ENCODE measurements around the gene GPR17.
A peak's percentile ranks its signal among the peaks of the same experiment; 100 is the strongest.

The GPR17 gene

GRCh38 chr2:127679680-127680361 lies 33.9 kb downstream of the GPR17 start:
- Histone ChIP-seq H3K9ac (ENCODE audit: low read length) (no peak overlapping the region), H3K4me1 (ENCODE audit: control insufficient read depth, insufficient read depth, low read length) (peaks cover 35% of the 10 kb centered on the region), H3K27ac (ENCODE audit: low read depth, low read length) (no peak overlapping the region), H3K4me3 (ENCODE audit: low read length) (no peak overlapping the region), H3K27me3 (ENCODE audit: control insufficient read depth, insufficient read depth, low read length) (no peaks in the 10 kb centered on the region), H3K36me3 (ENCODE audit: control insufficient read depth, insufficient read depth, low read length) (no peaks in the 10 kb centered on the region)

- no peak overlapping the region for H3K9ac ChIP-seq (ENCODE audit: low read length)
- H3K4me1 ChIP-seq (ENCODE audit: control insufficient read depth, insufficient read depth, low read length), result peaks cover 35% of the 10 kb centered on the region
- peak overlapping the region; percentile 49 for H3K4me3 ChIP-seq (ENCODE audit: low read length)
- H3K36me3 ChIP-seq (ENCODE audit: control insufficient read depth, insufficient read depth, low read length), result no peaks in the 10 kb centered on the region
- peak overlapping the region; percentile 93 for H3K27ac ChIP-seq (ENCODE audit: low read depth, low read length)
- no peaks in the 10 kb centered on the region for H3K27me3 ChIP-seq (ENCODE audit: control insufficient read depth, insufficient read depth, low read length)
Observed at GRCh38 chr2:127680706-127681287, 34.8 kb downstream of the GPR17 start.

- Histone ChIP-seq H3K36me3 (ENCODE audit: control insufficient read depth, insufficient read depth, low read length) (no peaks in the 10 kb centered on the region), H3K4me1 (ENCODE audit: control insufficient read depth, insufficient read depth, low read length) (peaks cover 35% of the 10 kb centered on the region), H3K27me3 (ENCODE audit: control insufficient read depth, insufficient read depth, low read length) (no peaks in the 10 kb centered on the region), H3K4me3 (ENCODE audit: low read length) (peak overlapping the region; percentile 49), H3K9ac (ENCODE audit: low read length) (no peak overlapping the region), H3K27ac (ENCODE audit: low read depth, low read length) (peak overlapping the region; percentile 93)
Observed at GRCh38 chr2:127681288-127681804, 35.4 kb downstream of the GPR17 start.

GRCh38 chr2:127681976-127682857 lies 36.3 kb downstream of the GPR17 start:
- Histone ChIP-seq H3K9ac (ENCODE audit: low read length) (no peak overlapping the region), H3K36me3 (ENCODE audit: control insufficient read depth, insufficient read depth, low read length) (no peaks in the 10 kb centered on the region), H3K27me3 (ENCODE audit: control insufficient read depth, insufficient read depth, low read length) (no peaks in the 10 kb centered on the region), H3K4me1 (ENCODE audit: control insufficient read depth, insufficient read depth, low read length) (peaks cover 29% of the 10 kb centered on the region), H3K4me3 (ENCODE audit: low read length) (no peak overlapping the region), H3K27ac (ENCODE audit: low read depth, low read length) (peak overlapping the region; percentile 93)

DNA sequence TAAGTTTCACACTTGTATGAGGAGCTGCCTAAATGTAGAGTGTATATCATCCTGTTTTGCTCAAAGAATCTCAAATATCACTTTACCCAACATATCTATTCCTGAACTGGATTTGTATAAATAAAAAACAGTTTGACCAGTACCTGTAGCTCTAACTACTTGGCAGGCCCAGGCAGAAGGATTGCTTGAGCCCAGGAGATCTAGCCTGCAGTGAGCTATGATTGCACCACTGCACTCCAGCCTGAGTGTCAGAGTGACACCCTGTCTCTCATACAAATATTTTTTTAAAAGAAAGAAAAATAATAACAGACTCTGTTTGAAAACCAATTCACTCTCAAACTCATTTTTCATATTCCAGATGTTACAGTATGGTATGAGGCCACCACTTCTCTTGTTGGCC lies 37.1 kb downstream of the GPR17 start:
- Histone ChIP-seq H3K27me3 (ENCODE audit: control insufficient read depth, insufficient read depth, low read length) (no peaks in the 10 kb centered on the region), H3K36me3 (ENCODE audit: control insufficient read depth, insufficient read depth, low read length) (no peaks in the 10 kb centered on the region), H3K9ac (ENCODE audit: low read length) (no peak overlapping the region), H3K4me3 (ENCODE audit: low read length) (no peak overlapping the region), H3K27ac (ENCODE audit: low read depth, low read length) (peak overlapping the region; percentile 93), H3K4me1 (ENCODE audit: control insufficient read depth, insufficient read depth, low read length) (peaks cover 27% of the 10 kb centered on the region)

DNA sequence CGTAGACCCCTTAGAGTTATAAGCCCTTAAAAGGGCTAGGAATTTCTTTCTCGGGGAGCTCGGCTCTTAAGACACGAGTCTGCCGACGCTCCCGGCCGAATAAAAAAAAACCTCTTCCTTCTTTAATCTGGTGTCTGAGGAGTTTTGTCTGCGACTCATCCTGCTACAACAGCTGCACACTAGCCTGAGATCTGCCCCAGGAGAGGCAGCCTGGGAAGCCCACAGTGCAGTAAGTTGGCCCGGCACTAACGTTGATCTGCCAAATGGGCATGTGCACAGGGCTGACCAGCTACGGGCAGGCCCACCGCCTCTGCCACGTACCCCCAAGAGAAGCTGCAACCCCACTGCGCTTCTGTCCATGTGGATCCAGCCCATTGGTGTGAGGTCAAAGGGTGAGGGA lies 37.8 kb downstream of the GPR17 start:
- Histone ChIP-seq H3K36me3 (ENCODE audit: control insufficient read depth, insufficient read depth, low read length) (no peaks in the 10 kb centered on the region), H3K9ac (ENCODE audit: low read length) (no peak overlapping the region), H3K4me3 (ENCODE audit: low read length) (no peak overlapping the region), H3K27ac (ENCODE audit: low read depth, low read length) (peak overlapping the region; percentile 93), H3K27me3 (ENCODE audit: control insufficient read depth, insufficient read depth, low read length) (no peaks in the 10 kb centered on the region), H3K4me1 (ENCODE audit: control insufficient read depth, insufficient read depth, low read length) (peaks cover 27% of the 10 kb centered on the region)

- no peaks in the 10 kb centered on the region for H3K36me3 ChIP-seq (ENCODE audit: control insufficient read depth, insufficient read depth, low read length)
- no peak overlapping the region for H3K4me3 ChIP-seq (ENCODE audit: low read length)
- no peaks in the 10 kb centered on the region for H3K27me3 ChIP-seq (ENCODE audit: control insufficient read depth, insufficient read depth, low read length)
- H3K27ac ChIP-seq (ENCODE audit: low read depth, low read length), result peak overlapping the region; percentile 53
- no peak overlapping the region for H3K9ac ChIP-seq (ENCODE audit: low read length)
- H3K4me1 ChIP-seq (ENCODE audit: control insufficient read depth, insufficient read depth, low read length), result peaks cover 27% of the 10 kb centered on the region
Observed at GRCh38 chr2:127685410-127686080, 39.6 kb downstream of the GPR17 start.

GRCh38 chr2:127688405-127688804 lies 42.5 kb downstream of the GPR17 start:
- Histone ChIP-seq H3K4me3 (ENCODE audit: low read length) (no peak overlapping the region), H3K4me1 (ENCODE audit: control insufficient read depth, insufficient read depth, low read length) (peaks cover 6% of the 10 kb centered on the region), H3K36me3 (ENCODE audit: control insufficient read depth, insufficient read depth, low read length) (no peaks in the 10 kb centered on the region), H3K27ac (ENCODE audit: low read depth, low read length) (no peak overlapping the region), H3K9ac (ENCODE audit: low read length) (no peak overlapping the region), H3K27me3 (ENCODE audit: control insufficient read depth, insufficient read depth, low read length) (no peaks in the 10 kb centered on the region)

DNA sequence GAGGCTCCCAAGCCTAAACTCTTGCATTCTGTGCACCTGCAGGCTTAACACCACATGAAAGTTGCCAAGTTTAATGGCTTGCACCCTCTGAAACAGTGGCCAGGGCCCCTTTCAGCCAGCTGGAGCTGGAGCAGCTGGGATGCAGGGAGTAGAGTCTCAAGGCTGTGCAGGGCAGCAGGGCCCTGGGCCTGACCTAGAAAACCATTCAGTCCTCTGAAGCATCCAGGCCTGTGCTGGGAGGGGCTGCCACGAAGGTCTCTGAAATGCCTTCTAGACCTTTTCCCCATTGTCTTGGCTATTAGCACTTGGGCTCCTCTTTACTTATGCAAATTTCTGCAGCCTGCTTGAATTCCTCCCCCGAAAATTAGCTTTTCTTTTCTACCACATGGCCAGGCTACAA lies 44.7 kb downstream of the GPR17 start:
- no peak overlapping the region for H3K9ac ChIP-seq (ENCODE audit: low read length)
- no peaks in the 10 kb centered on the region for H3K4me1 ChIP-seq (ENCODE audit: control insufficient read depth, insufficient read depth, low read length)
- H3K36me3 ChIP-seq (ENCODE audit: control insufficient read depth, insufficient read depth, low read length), result no peaks in the 10 kb centered on the region
- H3K4me3 ChIP-seq (ENCODE audit: low read length), result no peak overlapping the region
- H3K27me3 ChIP-seq (ENCODE audit: control insufficient read depth, insufficient read depth, low read length), result no peaks in the 10 kb centered on the region
- no peak overlapping the region for H3K27ac ChIP-seq (ENCODE audit: low read depth, low read length)

DNA sequence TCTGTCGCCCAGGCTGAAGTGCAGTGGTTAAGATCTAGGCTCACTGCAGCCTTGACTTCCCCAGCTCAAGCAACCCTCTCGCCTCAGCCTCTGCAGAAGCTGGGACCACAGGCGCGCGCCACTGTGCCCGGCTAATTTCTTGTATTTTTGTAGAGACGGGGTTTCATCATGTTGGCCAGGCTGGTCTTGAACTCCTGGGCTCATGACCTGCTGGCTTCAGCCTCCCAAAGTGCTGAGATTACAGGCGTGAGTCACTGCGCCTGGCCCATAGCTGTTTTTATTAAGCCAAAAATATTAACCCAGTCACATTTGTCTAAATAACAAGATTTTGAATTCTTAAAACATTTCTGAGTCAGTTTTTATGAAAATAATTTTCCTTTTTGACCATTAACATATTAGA lies 49.0 kb downstream of the GPR17 start:
- H3K4me3 ChIP-seq (ENCODE audit: low read length), result no peak overlapping the region
- H3K27ac ChIP-seq (ENCODE audit: low read depth, low read length), result no peak overlapping the region

GRCh38 chr2:127695491-127696472 lies 49.8 kb downstream of the GPR17 start:
- H3K4me1 ChIP-seq (ENCODE audit: control insufficient read depth, insufficient read depth, low read length), result no peaks in the 10 kb centered on the region
- H3K4me3 ChIP-seq (ENCODE audit: low read length), result peak overlapping the region; percentile 47
- H3K27me3 ChIP-seq (ENCODE audit: control insufficient read depth, insufficient read depth, low read length), result no peaks in the 10 kb centered on the region
- H3K27ac ChIP-seq (ENCODE audit: low read depth, low read length), result peak overlapping the region; percentile 17
- H3K9ac ChIP-seq (ENCODE audit: low read length), result no peak overlapping the region
- no peaks in the 10 kb centered on the region for H3K36me3 ChIP-seq (ENCODE audit: control insufficient read depth, insufficient read depth, low read length)

More for the DNA sequence above, 49.0 kb downstream of the GPR17 start:
- Histone ChIP-seq H3K4me1 (ENCODE audit: control insufficient read depth, insufficient read depth, low read length) (no peaks in the 10 kb centered on the region), H3K36me3 (ENCODE audit: control insufficient read depth, insufficient read depth, low read length) (no peaks in the 10 kb centered on the region), H3K27me3 (ENCODE audit: control insufficient read depth, insufficient read depth, low read length) (no peaks in the 10 kb centered on the region), H3K9ac (ENCODE audit: low read length) (no peak overlapping the region)

All from rectal smooth muscle tissue (tissue), 1 donor.